H1 (cell line): Measurements from ENCODE around the gene TPRN. TPM values are rescaled to one million over a fixed set of nuclear protein-coding genes. Genes with fewer than 3 reads are reported as not detected.

Experiments used
- CTCF ChIA-PET: fragments of 300-600 bp; sonication (Branson Sonifier 250); formaldehyde crosslinking; loops from one replicate; lab custom pipeline; 2021; ENCODE audit not compliant: partially characterized antibody; lab: Charles Lee
- POLR2A ChIA-PET: fragments of 300-600 bp; sonication (Branson Sonifier 250); formaldehyde crosslinking; loops from one replicate; lab custom pipeline; 2021; ENCODE audit warnings: inconsistent platforms; ENCODE audit not compliant: partially characterized antibody; lab: Charles Lee
- DNase-seq, 2 experiments: peaks; one replicate each; pipeline versions ENCODE4 v3.0.0 to v3.0.0-alpha.2; 2010 to 2022; ENCODE audit warnings: low spot score in 2 of 2, low read depth in 1 of 2, mixed read lengths in 1 of 2
- FAIRE-seq: peaks from 2 replicates; lab custom pipeline; 2011; peaks lifted over from hg19 to GRCh38; lab: Jason Lieb, UNC
- H2AFZ ChIP-seq: 2 replicates; pipeline ENCODE4 v1.8.1; 2012; ENCODE audit warnings: low read length, inconsistent platforms
- H2AK5ac ChIP-seq: 2 replicates; pipeline ENCODE4 v1.6.1; 2013; ENCODE audit warnings: low read depth, low read length
- H2BK120ac ChIP-seq: replicated peaks from 2 replicates; pipeline ENCODE3; 2013; ENCODE audit warnings: low read depth, low read length, inconsistent platforms
- H2BK12ac ChIP-seq: 2 replicates; pipeline ENCODE4 v1.6.1; 2013; ENCODE audit warnings: low read depth, low read length
- H2BK15ac ChIP-seq: 2 replicates; pipeline ENCODE4 v1.6.1; 2013; ENCODE audit warnings: low read length
- H2BK20ac ChIP-seq: 2 replicates; pipeline ENCODE4 v1.6.1; 2013; ENCODE audit warnings: low read length
- H2BK5ac ChIP-seq: 2 replicates; pipeline ENCODE4 v1.6.1; 2013; ENCODE audit warnings: low read depth, low read length
- H3K14ac ChIP-seq: 2 replicates; pipeline ENCODE4 v1.6.1; 2013; ENCODE audit warnings: inconsistent platforms; ENCODE audit not compliant: insufficient read length
- H3K18ac ChIP-seq: 2 replicates; pipeline ENCODE4 v1.6.1; 2013; ENCODE audit warnings: low read length; ENCODE audit errors: extremely low read depth
- H3K23ac ChIP-seq: 2 replicates; pipeline ENCODE4 v1.6.1; 2013; ENCODE audit warnings: inconsistent platforms; ENCODE audit not compliant: insufficient read length
- H3K23me2 ChIP-seq: 2 replicates; pipeline ENCODE4 v1.6.1; 2013; ENCODE audit warnings: low read depth, low read length
- H3K27ac ChIP-seq: 2 replicates; pipeline ENCODE4 v1.6.1; 2011; ENCODE audit warnings: low read depth, low read length, inconsistent platforms
- H3K27me3 ChIP-seq, 4 experiments: replicated peaks in 1 of 4; 1 replicate in 1 of 4; 2 replicates in 3 of 4; pipeline versions ENCODE4 v1.6.1 to v1.8.1; 2011 to 2013; ENCODE audit warnings: low read length in 3 of 4, mild to moderate bottlenecking in 3 of 4, inconsistent platforms in 2 of 4, mixed read lengths in 2 of 4, moderate library complexity in 1 of 4; ENCODE audit not compliant: control insufficient read depth in 3 of 4, insufficient read depth in 3 of 4; ENCODE audit errors: extremely low read depth in 1 of 4
- H3K36me3 ChIP-seq, 4 experiments: 2 replicates each; pipeline versions ENCODE4 v1.6.1 to v1.8.1; 2011 to 2013; ENCODE audit warnings: mild to moderate bottlenecking in 4 of 4, low read length in 3 of 4, moderate library complexity in 2 of 4, control low read depth in 1 of 4, inconsistent platforms in 1 of 4; ENCODE audit not compliant: insufficient read depth in 4 of 4, control insufficient read depth in 2 of 4
- H3K4ac ChIP-seq: replicated peaks from 2 replicates; pipeline ENCODE3; 2013; ENCODE audit warnings: low read length, low read depth, mixed read lengths, inconsistent platforms; ENCODE audit not compliant: insufficient read length
- H3K4me1 ChIP-seq, 4 experiments: replicated peaks in 1 of 4; 1 replicate in 1 of 4; 2 replicates in 3 of 4; pipeline versions ENCODE4 v1.6.1 to v1.8.1; 2011 to 2013; ENCODE audit warnings: low read length in 3 of 4, inconsistent platforms in 2 of 4, mixed read lengths in 1 of 4; ENCODE audit not compliant: insufficient read depth in 4 of 4, control insufficient read depth in 3 of 4
- H3K4me2 ChIP-seq, 2 experiments: 2 replicates each; pipeline versions ENCODE4 v1.6.1 to v1.8.1; 2011 to 2013; ENCODE audit warnings: low read depth in 2 of 2, low read length in 2 of 2, control low read depth in 1 of 2, inconsistent platforms in 1 of 2, mild to moderate bottlenecking in 1 of 2; ENCODE audit not compliant: insufficient read depth in 1 of 2
- H3K4me3 ChIP-seq, 4 experiments: fragments of 200-600, 300-600 bp in 1 of 4; sonication (generic), shearing (Covaris generic), sonication (Bioruptor Twin) in 1 of 4; 2 replicates each; pipeline versions ENCODE4 v1.5.1 to v1.8.1; 2011 to 2016; ENCODE audit warnings: low read length in 4 of 4, low read depth in 3 of 4, control low read depth in 2 of 4, inconsistent platforms in 2 of 4, mild to moderate bottlenecking in 2 of 4, mixed read lengths in 1 of 4, moderate library complexity in 1 of 4; ENCODE audit not compliant: insufficient read depth in 2 of 4; ENCODE audit errors: extremely low read depth in 1 of 4
- H3K56ac ChIP-seq: replicated peaks from 2 replicates; pipeline ENCODE3; 2013; ENCODE audit warnings: low read depth, mild to moderate bottlenecking, mixed read lengths, low read length, inconsistent platforms; ENCODE audit not compliant: insufficient read length
- H3K79me1 ChIP-seq: 2 replicates; pipeline ENCODE4 v1.6.1; 2013; ENCODE audit warnings: low read depth, low read length, control low read depth
- H3K79me2 ChIP-seq, 2 experiments: 2 replicates each; pipeline versions ENCODE4 v1.6.1 to v1.8.1; 2012 to 2013; ENCODE audit warnings: low read length in 2 of 2, mild to moderate bottlenecking in 2 of 2, inconsistent platforms in 1 of 2; ENCODE audit not compliant: insufficient read depth in 2 of 2, control insufficient read depth in 1 of 2
- H3K9ac ChIP-seq, 4 experiments: replicated peaks in 1 of 4; 1 replicate in 1 of 4; 2 replicates in 3 of 4; pipeline versions ENCODE4 v1.6.1 to v1.8.1; 2011 to 2013; ENCODE audit warnings: low read depth in 3 of 4, low read length in 3 of 4, control low read depth in 2 of 4, mild to moderate bottlenecking in 2 of 4, moderate library complexity in 2 of 4, inconsistent platforms in 1 of 4; ENCODE audit errors: extremely low read depth in 1 of 4
- H3K9me3 ChIP-seq, 2 experiments: 2 replicates each; pipeline versions ENCODE4 v1.6.1 to v1.8.1; 2012 to 2013; ENCODE audit warnings: mild to moderate bottlenecking in 2 of 2, moderate library complexity in 2 of 2, control low read depth in 1 of 2, inconsistent platforms in 1 of 2, low read depth in 1 of 2, low read length in 1 of 2, mixed read lengths in 1 of 2; ENCODE audit not compliant: insufficient read depth in 2 of 2
- H4K20me1 ChIP-seq, 2 experiments: replicated peaks in 1 of 2; 2 replicates each; pipeline versions ENCODE3 to v1.8.1; 2011 to 2013; ENCODE audit warnings: inconsistent platforms in 2 of 2, low read length in 2 of 2, mild to moderate bottlenecking in 1 of 2; ENCODE audit not compliant: insufficient read depth in 2 of 2, control insufficient read depth in 1 of 2
- H4K5ac ChIP-seq: 2 replicates; pipeline ENCODE4 v1.6.1; 2013; ENCODE audit warnings: low read length, low read depth, mixed read lengths, inconsistent platforms; ENCODE audit not compliant: insufficient read length
- H4K8ac ChIP-seq: 2 replicates; pipeline ENCODE4 v1.8.0; 2013; ENCODE audit warnings: mild to moderate bottlenecking, moderate library complexity, low read length, inconsistent platforms; ENCODE audit not compliant: insufficient read depth; ENCODE audit errors: extremely low read depth
- H4K91ac ChIP-seq: replicated peaks from 2 replicates; pipeline ENCODE3; 2013; ENCODE audit warnings: low read length, mixed read lengths, inconsistent platforms; ENCODE audit not compliant: insufficient read length
- SIRT6 ChIP-seq: IDR thresholded peaks from one replicate; pipeline ENCODE4 v1.7.1; 2012; ENCODE audit warnings: low read length, inconsistent platforms
- WGBS, 2 experiments: shearing (Covaris generic) in 1 of 2; methylation state at CpG; one replicate each; pipeline versions ENCODE4 v1.1.6 to v1.1.7; 2013 to 2015; ENCODE audit warnings: low lambda C conversion rate in 2 of 2, mixed read lengths in 2 of 2, inconsistent platforms in 1 of 2, low coverage in 1 of 2, missing lambda C conversion rate in 1 of 2; ENCODE audit not compliant: insufficient replicate concordance in 2 of 2, insufficient coverage in 1 of 2, insufficient read length in 1 of 2; ENCODE audit errors: extremely low coverage in 1 of 2, missing lambda C conversion rate in 1 of 2; 5-methylcytosine and 5-hydroxymethylcytosine counted together
- polyA plus RNA-seq, 7 experiments: library from polyadenylated mRNA; depleted of rRNA in 3 of 7; stranded (reverse) in 5 of 7; unstranded in 2 of 7; fragments of >200 nt in 5 of 7; fragments of 200-250 nt in 2 of 7; gene quantifications; 1 replicate in 5 of 7; 2 replicates in 1 of 7; 4 replicates in 1 of 7; pipeline versions ENCODE4 v1.2.1 to v1.2.3, GENCODE V29; 2011 to 2013; ENCODE audit warnings: missing spikeins in 2 of 7, mixed read lengths in 2 of 7
- total RNA-seq: library from RNA; stranded (reverse); fragmentation: NEBNext Ultra II Directional; extraction: Animal tissue kit (Norgen Biotek cat#: 25700); gene quantifications from 2 replicates; pipeline ENCODE4 v1.2.1, GENCODE V29; 2021

Gene TPRN
- total and polyA plus RNA-seq, 2 of the 8 experiments (the other 6 are each of a cell fraction or from before 2014, with no cell fraction given) = 9.7 to 23.2 TPM

DNA sequence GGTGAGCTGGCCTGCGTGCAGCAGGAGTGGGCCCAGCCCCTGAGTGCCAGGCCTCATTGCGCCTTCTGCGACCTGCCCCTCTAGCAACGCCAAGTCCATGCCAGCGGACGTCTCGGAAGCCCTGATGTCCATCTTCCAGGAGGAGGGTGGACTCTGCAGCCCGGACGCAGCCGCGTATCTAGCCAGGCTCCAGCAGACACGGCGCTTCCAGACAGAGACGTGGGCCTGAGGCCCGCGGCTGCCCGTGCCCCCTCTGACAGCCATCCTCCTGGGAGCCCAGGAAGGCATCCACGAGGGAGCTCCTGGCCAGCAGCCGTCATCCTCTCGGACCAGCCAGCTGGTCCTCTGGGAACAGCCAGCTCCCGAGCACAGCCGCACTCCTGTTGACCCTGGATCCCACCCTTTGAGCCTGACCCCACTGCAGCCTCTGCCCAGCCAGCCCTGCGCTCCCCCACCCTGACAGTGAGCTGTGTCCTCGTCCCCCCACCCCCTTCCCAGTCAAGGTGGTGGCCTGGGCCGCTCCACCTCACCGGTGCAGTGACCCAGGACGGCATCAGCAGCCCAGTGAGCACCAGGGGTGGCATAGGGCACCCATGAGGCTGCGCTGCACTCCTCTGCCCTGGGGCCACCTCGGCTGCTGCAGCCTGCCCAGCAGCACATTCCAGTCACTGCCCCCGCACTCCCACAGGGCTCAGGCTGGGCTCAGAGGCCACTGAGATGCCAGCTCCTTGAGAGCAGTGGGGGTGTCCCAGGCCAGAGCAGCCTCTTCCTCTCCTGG is 15.8 kb upstream of the TPRN start:
- no peak for FAIRE-seq
- no peak overlapping the region for H3K23ac ChIP-seq
- no peak overlapping the region for H3K27ac ChIP-seq
- no peaks in the 10 kb centered on the region for H3K27me3 ChIP-seq
- H3K79me1 ChIP-seq = no peaks in the 10 kb centered on the region; the same call in 1 of the 2 replicates
- no peak overlapping the region for H3K4me3 ChIP-seq
- H3K36me3 ChIP-seq = peaks cover 0 to 22% (median 7%) of the 10 kb centered on the region in 4 experiments; a peak in 6 of 8 replicates
- no peak overlapping the region for H4K5ac ChIP-seq
- no peak overlapping the region for H3K4ac ChIP-seq
- H3K4me2 ChIP-seq = 0 out of 4 replicates have a peak overlapping the region, but pooled peaks of 1 of the 2 experiments have one; percentile 37
- H3K9ac ChIP-seq = no peak overlapping the region
- no peak overlapping the region for H2AFZ ChIP-seq
- no peak overlapping the region for H3K14ac ChIP-seq
- H4K8ac ChIP-seq = no peak overlapping the region
- 89% methylated on average over 19 of the region's 30 CpGs; no CpG with 5 or more reads in 1 of the 2 experiments for WGBS, 2 experiments
- H3K79me2 ChIP-seq = no peaks in the 10 kb centered on the region
- no peak overlapping the region for H2BK20ac ChIP-seq
- no peak overlapping the region for H2BK15ac ChIP-seq
- CTCF ChIA-PET = interaction anchor here (0.6 to 3.8 kb wide), 16 partner anchors 11 to 98 kb away, joined by 3 to 19 read pairs (median 4); partner anchors contain the start of genes LRRC26, RNF224 and TPRN
- no peak overlapping the region for H2BK5ac ChIP-seq
- H4K20me1 ChIP-seq = peaks cover 0 to 17% of the 10 kb centered on the region in 2 experiments
- POLR2A ChIA-PET = interaction anchor here (0.7 to 69.9 kb wide), 12 partner anchors 9 to 130 kb away, joined by 3 to 1462 read pairs (median 4); partner anchors contain the start of genes ANAPC2, MAN1B1, NDOR1 and NELFB
- H4K91ac ChIP-seq = no peak overlapping the region
- no peak overlapping the region for H3K56ac ChIP-seq
- DNase-seq = no peak
- no peaks in the 10 kb centered on the region for H3K9me3 ChIP-seq
- no peak overlapping the region for H2BK12ac ChIP-seq
- no peak for TF ChIP-seq SIRT6
- TF ChIP-seq, all 59 proteins: peak for 0
- H2AK5ac ChIP-seq = no peak overlapping the region
- peaks cover 0 to 7% (median 4%) of the 10 kb centered on the region in 4 experiments; a peak in 5 of 7 replicates for H3K4me1 ChIP-seq
- no peak overlapping the region for H3K18ac ChIP-seq
- H2BK120ac ChIP-seq = no peak overlapping the region
- peaks cover under 1% of the 10 kb centered on the region; the same call in 1 of the 2 replicates for H3K23me2 ChIP-seq
